HG03442 (cell line): ENCODE results near the gene ORC3.
"Not testable (repeated sequence)": the region's sequence is repeated elsewhere in the genome, so short reads cannot be mapped to it uniquely, and the experiment has no call there.

Experiments used
- ATAC-seq: cut with Tn5 transposase; IDR thresholded peaks from one replicate; pipeline ENCODE4 v1.9.1; 2021; ENCODE audit warnings: mild to moderate bottlenecking, moderate library complexity; ENCODE audit not compliant: unreplicated experiment

The ORC3 gene

GRCh38 chr6:87658516-87658915 is 68.6 kb downstream of the ORC3 start:
- ATAC-seq, result no peak

DNA sequence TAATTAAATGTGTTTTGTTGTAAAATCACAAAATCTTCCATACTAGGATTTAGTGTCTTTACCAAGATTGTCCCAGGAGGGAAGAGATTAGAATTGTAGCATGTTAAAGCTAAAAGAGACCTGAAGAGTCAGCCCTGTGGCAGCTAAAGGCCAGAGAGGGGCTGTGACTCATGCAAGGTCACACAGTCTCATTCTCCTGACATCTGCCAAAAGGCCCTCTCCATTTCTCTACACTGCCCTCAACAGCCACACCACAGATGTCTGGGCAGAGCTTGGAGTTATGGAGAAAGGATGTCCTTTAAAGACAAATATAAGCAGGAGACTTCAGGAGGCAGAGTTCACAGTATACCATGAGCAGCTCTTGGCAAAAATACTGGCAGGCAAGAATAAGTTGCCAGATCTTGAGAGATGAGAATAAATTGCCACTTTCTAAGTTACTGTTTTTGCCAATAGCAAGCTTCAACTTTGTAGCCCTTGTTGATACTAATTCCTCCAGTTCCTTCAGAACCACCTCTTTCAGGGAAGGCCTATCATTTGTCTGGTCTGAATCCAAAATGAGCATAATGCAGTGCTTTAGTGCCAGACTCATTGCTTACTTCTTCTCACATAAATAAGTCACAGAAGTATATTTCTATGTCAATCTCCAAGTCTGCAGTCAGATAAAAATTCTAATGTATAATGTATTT is 70.4 kb downstream of the ORC3 start:
- no peak for ATAC-seq

DNA sequence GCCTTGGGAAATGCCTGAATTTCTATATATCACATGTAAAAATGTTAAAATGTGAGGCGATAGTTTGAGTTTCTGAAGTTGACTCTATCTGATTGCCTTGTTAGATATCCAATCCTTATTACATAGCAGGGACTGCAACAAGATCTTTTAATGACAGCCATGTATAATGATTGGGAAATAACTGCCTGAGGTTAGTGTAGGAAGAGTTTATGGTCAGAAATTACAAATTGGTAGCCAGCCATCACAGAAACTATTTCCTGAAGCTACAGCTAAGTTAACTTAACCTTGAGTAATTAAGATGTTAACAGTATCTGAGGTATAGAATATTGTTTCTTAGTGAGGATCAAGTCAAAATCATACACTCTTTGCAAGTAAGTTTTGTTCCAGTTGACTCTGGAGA is 71.1 kb downstream of the ORC3 start:
- no peak for ATAC-seq

DNA sequence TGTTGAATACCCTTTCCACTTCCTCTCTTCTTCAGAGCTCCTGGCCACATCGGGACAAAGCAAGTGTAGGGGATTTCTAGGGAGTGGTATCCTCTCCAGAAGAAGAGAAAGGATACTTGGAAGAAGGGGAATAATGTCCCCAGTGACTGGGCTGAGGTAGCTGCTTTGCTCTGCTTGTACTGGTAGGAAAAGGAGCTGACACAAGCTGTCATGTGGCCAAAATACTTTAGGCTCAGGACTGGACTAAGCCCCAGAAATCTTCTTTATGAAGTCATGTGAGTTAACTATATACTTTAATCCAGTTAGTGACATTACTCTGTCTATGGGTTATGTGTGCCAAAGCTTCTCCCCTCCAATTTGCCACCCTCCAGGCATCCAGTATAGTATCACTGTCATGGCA is 71.6 kb downstream of the ORC3 start:
- ATAC-seq, result no peak

DNA sequence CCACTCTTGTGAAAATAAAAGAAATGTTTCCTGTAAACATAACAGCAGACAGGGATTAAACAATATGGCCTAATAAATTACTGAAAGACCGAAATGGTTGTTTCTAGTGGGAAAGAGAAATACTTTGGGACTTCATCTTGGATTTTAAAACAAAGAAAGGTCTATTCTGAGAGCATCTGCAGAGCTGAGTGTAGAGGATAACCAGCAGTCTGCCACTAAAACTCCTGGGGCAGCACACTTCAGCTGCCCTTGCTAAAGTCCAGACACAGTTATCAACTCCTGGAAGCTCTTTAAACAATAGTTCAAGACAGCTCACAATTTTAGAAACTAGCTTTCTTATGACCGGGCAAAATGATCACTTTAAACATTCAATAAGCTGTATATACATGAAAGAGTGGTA is 73.5 kb downstream of the ORC3 start:
- ATAC-seq, result no peak

DNA sequence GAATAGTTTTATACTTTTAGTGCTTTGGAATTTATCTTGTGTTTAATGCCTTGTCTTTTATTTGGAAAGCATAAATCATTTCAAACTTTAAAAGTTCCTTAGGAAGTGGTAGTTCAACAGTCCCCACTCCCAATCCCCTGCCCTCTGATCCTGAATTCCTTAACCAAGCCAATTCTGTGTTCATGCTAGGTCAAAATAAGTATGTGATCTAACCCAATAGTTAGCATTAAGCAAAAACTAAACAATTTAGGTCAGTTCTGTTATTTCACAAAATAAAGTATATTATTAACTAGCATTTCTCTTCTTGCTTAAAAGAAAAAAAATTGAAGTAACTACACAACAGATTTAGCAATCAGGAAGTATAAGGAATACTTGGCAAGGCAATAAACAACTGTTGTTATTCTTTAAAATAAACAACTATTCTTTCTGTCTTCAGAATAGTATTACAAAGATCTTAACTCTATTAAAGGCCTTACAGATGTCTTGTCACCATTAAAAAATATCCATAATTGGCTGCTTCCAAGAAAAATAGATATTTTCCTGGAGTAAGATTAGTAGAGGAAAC is 75.1 kb downstream of the ORC3 start:
- ATAC-seq, result no peak

DNA sequence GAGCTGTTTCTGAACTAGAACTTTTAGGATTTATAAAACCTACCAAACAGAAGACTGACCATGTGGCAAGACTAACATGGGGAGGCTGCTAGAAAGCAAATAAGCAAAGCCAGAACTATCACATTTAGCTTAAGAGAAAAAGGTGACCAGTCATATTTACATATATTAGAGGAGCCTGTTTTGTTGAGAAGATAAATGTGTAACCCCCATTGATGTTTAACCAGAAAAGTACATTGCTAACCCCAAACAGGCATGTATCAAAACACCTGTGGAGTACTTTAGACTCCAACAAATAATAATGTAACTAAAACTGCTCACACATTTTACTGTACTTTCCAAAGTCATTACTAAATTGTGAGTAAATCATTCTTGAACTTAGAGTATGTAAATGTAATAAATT is 77.1 kb downstream of the ORC3 start:
- no peak for ATAC-seq

DNA sequence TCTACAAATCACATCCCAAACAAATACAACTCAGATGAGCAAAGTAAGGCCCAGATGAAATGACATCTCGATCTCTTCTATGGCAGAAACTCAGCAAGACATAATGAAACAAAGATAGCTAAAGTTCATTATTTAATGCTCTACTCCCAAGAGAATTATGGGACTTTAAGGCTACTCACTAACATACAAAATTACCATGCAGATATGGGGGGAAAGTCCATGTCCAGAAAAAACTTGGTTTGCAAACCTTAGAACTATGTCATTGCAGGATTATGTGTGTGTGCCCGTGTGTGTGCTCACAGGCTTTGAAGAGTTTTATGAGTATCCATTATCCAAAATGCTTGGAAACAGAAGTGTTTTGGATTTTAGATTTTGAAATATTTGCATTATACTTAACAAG is 78.1 kb downstream of the ORC3 start:
- ATAC-seq, result no peak

- peak; percentile 44 for ATAC-seq
These were observed 79.1 kb downstream of the ORC3 start for GRCh38 chr6:87669051-87669450.

- ATAC-seq, result no peak
These were observed 80.8 kb downstream of the ORC3 start for GRCh38 chr6:87670707-87671106.

- no peak for ATAC-seq
These were observed 81.7 kb downstream of the ORC3 start for GRCh38 chr6:87671555-87672029.

- ATAC-seq, result no peak
These were observed 82.7 kb downstream of the ORC3 start for GRCh38 chr6:87672641-87673040.

GRCh38 chr6:87673237-87673636 is 83.3 kb downstream of the ORC3 start:
- no peak for ATAC-seq

DNA sequence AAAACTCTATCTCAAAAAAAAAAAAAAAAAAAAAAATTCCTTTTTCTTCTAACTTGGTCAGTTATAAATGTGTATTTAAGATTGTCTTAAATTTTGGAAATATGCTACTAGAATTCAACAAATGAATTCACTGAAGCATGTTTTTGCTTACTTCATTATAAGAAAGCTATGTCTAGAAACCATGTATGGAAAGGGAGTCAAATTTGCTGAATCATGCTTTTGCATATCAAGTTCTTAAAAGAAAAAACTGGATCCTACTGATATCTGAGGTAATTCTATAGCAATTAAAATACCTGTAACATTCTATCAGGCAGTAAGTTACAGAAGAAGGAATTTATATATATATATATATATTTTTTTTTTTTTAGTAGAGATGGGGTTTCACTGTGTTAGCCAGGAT is 84.4 kb downstream of the ORC3 start:
- ATAC-seq, result no peak

DNA sequence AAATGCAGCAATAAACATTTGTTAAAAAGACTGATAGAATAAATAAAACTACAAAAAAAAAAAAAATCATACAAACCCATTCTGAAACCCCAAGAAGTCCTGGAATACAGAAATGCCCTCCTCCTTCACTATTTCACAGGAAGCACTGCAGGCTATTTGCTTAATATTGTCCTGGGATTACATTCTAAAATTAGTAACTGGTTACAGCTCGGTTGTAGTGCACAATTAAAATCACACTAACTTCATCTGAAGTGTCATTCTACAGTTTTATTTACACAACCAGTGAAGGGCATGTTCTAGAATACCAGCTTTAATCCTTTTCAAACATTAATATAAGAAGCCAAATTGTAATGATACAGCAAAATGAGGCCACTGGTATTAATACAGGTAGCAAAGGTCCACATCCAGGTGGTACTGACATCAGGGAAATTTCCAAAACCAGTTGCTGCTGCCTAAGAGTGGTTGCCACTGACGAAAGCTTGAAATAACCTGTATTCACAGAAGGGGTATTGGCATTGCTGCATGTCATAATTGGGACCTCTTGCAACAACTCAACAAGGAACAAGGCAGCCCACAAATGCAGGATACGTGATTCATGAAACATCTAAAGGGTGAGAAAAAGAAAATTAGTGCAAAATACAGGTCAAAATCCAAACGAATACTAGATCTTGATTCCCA is 85.2 kb downstream of the ORC3 start:
- ATAC-seq, result no peak

DNA sequence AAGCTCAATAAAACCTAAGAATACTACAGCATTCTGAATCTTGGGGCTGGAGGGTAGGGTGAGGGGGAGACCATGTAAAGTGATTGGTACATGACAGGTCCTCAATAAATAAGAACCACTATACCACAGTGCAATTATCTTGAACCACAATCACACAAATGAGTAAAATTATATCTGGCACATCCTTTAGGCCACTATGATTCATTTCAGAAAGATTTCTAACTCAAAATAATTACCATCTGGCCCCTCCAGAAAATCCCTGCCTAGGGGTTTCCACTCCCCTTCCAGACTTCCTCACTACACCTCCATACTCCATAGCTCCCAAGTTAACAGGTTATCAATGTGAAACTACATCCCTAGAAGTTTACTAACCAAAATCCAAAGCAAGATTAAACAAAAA is 92.4 kb downstream of the ORC3 start:
- peak; percentile 67 for ATAC-seq

DNA sequence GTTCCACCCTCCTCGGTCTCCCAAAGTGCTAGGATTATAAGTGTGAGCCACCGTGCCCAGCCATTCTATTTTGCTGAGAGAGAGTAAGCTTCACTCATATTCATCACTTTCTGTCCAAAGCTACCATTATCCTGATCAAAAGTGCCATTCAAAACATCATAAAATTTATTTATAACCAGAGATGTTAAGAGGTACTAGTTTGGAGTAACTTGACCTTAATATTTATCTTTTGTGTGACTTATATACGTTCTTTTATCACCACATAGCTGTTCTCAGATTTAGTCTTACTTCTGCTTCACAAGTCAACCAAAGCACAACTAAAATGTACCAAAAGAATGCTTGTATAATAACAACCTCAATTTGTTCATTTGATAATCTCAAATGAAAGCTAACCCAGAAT is 94.0 kb downstream of the ORC3 start:
- ATAC-seq, result no peak

DNA sequence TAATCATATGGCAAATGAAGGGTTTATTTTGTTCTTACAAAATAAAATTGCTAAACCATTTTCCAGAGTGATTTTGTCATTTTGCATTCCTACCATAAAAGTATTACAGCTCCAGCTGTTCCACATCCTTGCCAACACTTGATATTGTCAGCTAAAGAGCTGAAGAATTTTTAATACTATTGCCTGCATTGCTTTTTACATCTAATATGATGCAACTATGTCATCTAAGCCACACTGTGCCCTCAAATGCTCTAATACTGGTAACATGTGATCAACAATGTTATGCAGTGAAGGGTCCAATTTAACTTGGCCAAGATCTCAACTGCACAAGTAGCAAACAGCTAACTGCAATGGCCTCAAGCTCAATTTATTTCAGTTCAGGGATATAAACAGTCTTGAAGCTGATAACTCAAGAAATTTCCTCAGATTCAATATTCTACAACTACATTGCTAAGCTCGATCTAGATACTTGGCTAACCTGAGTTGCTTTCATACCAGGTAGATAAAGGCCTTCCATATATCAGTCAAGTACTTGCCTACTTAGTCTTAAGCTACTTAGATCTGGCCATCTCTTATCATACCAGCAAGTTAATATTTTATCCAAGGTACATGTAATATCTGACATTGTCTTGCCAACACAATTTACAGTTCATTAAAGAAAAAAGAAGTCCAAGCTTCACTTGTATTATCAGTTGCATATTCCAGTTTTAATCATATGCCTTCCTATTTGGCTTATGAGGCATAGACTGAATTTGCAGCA is 95.1 kb downstream of the ORC3 start:
- ATAC-seq, result no peak

DNA sequence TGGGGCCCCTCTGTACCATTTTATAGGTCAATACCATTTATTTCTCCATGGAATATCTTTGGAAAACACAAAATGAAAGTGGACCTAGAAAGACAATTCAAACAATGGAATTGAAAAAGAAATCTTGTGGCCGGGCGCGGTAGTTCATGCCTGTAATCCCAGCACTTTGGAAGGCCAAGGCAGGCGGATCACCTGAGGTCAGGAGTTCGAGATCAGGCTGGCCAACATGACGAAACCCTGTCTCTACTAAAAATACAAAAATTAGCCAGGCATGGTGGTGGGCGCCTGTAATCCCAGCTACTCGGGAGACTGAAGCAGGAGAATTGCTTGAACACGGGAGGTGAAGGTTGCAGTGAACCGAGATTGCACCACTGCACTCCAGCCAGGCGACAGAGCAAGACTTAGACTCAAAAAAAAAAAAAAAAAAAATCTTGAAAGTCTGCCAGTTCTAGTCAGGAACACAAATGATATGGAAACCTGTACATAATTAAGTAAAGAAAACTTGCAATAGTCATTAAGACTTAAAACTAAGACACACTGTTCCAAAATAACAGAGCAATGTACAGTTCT is 96.8 kb downstream of the ORC3 start:
- ATAC-seq, result not testable (repeated sequence)

GRCh38 chr6:87687296-87687695 is 97.4 kb downstream of the ORC3 start:
- no peak for ATAC-seq

GRCh38 chr6:87687893-87688292 is 98.0 kb downstream of the ORC3 start:
- not testable (repeated sequence) for ATAC-seq
